H9 (cell line): ENCODE data around the gene CLEC11A. TPM values are rescaled to one million over a fixed set of nuclear protein-coding genes. Genes with fewer than 3 reads are reported as not detected.
"Not testable (repeated sequence)": the region's sequence is repeated elsewhere in the genome, so short reads cannot be mapped to it uniquely, and the experiment has no call there.

ENCODE experiments used
- DNase-seq: peaks from one replicate; pipeline ENCODE4 v3.0.0-alpha.2; 2017
- H2AFZ ChIP-seq: one replicate; pipeline ENCODE4 v1.6.1; 2013; ENCODE audit warnings: mild to moderate bottlenecking, low read length, control low read depth, moderate library complexity
- H2AK5ac ChIP-seq: 2 replicates; pipeline ENCODE4 v1.6.1; 2013; ENCODE audit warnings: low read length, control low read depth, mixed read lengths; ENCODE audit not compliant: insufficient read length
- H2BK120ac ChIP-seq: one replicate; pipeline ENCODE4 v1.6.1; 2013; ENCODE audit warnings: low read depth, mild to moderate bottlenecking, low read length, control low read depth, inconsistent platforms; ENCODE audit not compliant: poor library complexity, severe bottlenecking
- H2BK12ac ChIP-seq: 2 replicates; pipeline ENCODE4 v1.6.1; 2013; ENCODE audit warnings: low read length, control low read depth, mixed read lengths, low read depth; ENCODE audit not compliant: insufficient read length
- H2BK15ac ChIP-seq: 2 replicates; pipeline ENCODE4 v1.6.1; 2013; ENCODE audit warnings: low read depth, low read length, control low read depth
- H2BK20ac ChIP-seq: one replicate; pipeline ENCODE4 v1.6.1; 2013; ENCODE audit warnings: low read depth, mild to moderate bottlenecking, low read length, control low read depth, inconsistent platforms; ENCODE audit not compliant: poor library complexity, severe bottlenecking
- H2BK5ac ChIP-seq: 2 replicates; pipeline ENCODE4 v1.6.1; 2013; ENCODE audit warnings: low read length, control low read depth, mixed read lengths; ENCODE audit not compliant: insufficient read length
- H3K14ac ChIP-seq: 2 replicates; pipeline ENCODE4 v1.6.1; 2013; ENCODE audit warnings: low read length, control low read depth; ENCODE audit not compliant: insufficient read depth
- H3K18ac ChIP-seq: 2 replicates; pipeline ENCODE4 v1.6.1; 2013; ENCODE audit warnings: low read depth, mild to moderate bottlenecking, mixed read lengths, low read length, control low read depth; ENCODE audit not compliant: insufficient read length
- H3K23ac ChIP-seq: 2 replicates; pipeline ENCODE4 v1.6.1; 2013; ENCODE audit warnings: low read length, control low read depth, mixed read lengths, low read depth; ENCODE audit not compliant: insufficient read length
- H3K23me2 ChIP-seq: 2 replicates; pipeline ENCODE4 v1.6.1; 2013; ENCODE audit warnings: low read depth, mild to moderate bottlenecking, mixed read lengths, low read length, control low read depth; ENCODE audit not compliant: insufficient read length, poor library complexity, severe bottlenecking
- H3K27ac ChIP-seq: 2 replicates; pipeline ENCODE4 v1.5.1; 2013; ENCODE audit warnings: low read length, control low read depth, mixed read lengths, low read depth; ENCODE audit not compliant: insufficient read length
- H3K27me3 ChIP-seq: 2 replicates; pipeline ENCODE4 v1.6.1; 2013; ENCODE audit warnings: low read length, control low read depth, inconsistent platforms; ENCODE audit not compliant: insufficient read depth
- H3K4ac ChIP-seq: 2 replicates; pipeline ENCODE4 v1.6.1; 2013; ENCODE audit warnings: low read depth, mild to moderate bottlenecking, control low read depth, inconsistent platforms, low read length, moderate library complexity
- H3K4me1 ChIP-seq: 2 replicates; pipeline ENCODE4 v1.6.1; 2013; ENCODE audit warnings: low read length, control low read depth, inconsistent platforms; ENCODE audit not compliant: insufficient read depth
- H3K4me2 ChIP-seq: 2 replicates; pipeline ENCODE4 v1.6.1; 2013; ENCODE audit warnings: low read length, control low read depth, mixed read lengths; ENCODE audit not compliant: insufficient read length, insufficient read depth
- H3K56ac ChIP-seq: 2 replicates; pipeline ENCODE4 v1.6.1; 2013; ENCODE audit warnings: low read depth, mild to moderate bottlenecking, mixed read lengths, low read length, control low read depth; ENCODE audit not compliant: insufficient read length
- H3K79me1 ChIP-seq: 2 replicates; pipeline ENCODE4 v1.6.1; 2013; ENCODE audit warnings: low read depth, mild to moderate bottlenecking, moderate library complexity, low read length, control low read depth, inconsistent platforms; ENCODE audit not compliant: insufficient read depth, poor library complexity, severe bottlenecking
- H3K79me2 ChIP-seq: 2 replicates; pipeline ENCODE4 v1.6.1; 2013; ENCODE audit warnings: low read length, control low read depth, inconsistent platforms; ENCODE audit not compliant: insufficient read depth
- H3K9ac ChIP-seq: 2 replicates; pipeline ENCODE4 v1.6.1; 2013; ENCODE audit warnings: low read length, control low read depth, mixed read lengths; ENCODE audit not compliant: insufficient read length; ENCODE audit errors: extremely low read depth
- H3K9me3 ChIP-seq: one replicate; pipeline ENCODE4 v1.6.1; 2013; ENCODE audit warnings: low read depth, low read length, inconsistent platforms; ENCODE audit not compliant: control insufficient read depth
- H3T11ph ChIP-seq: one replicate; pipeline ENCODE4 v1.6.1; 2013; ENCODE audit warnings: mild to moderate bottlenecking, low read length, control low read depth, inconsistent platforms
- H4K20me1 ChIP-seq: one replicate; pipeline ENCODE4 v1.6.1; 2013; ENCODE audit not compliant: control insufficient read depth, insufficient read length, insufficient read depth
- H4K5ac ChIP-seq: 2 replicates; pipeline ENCODE4 v1.6.1; 2013; ENCODE audit warnings: low read depth, mild to moderate bottlenecking, mixed read lengths, low read length, control low read depth; ENCODE audit not compliant: insufficient read length
- H4K8ac ChIP-seq: replicated peaks from 2 replicates; pipeline ENCODE4 v1.6.1; 2013; ENCODE audit warnings: low read length, control low read depth, mixed read lengths, low read depth; ENCODE audit not compliant: insufficient read length
- H4K91ac ChIP-seq: 2 replicates; pipeline ENCODE4 v1.6.1; 2013; ENCODE audit warnings: low read depth, mild to moderate bottlenecking, moderate library complexity, mixed read lengths, low read length, control low read depth; ENCODE audit not compliant: insufficient read length
- H3K27ac Mint-ChIP-seq, 3 experiments: 2 replicates in 2 of 3; 3 replicates in 1 of 3; pipeline ENCODE4 v1.8.0; 2020 to 2021; ENCODE audit warnings: mixed read lengths in 3 of 3, mild to moderate bottlenecking in 1 of 3, moderate library complexity in 1 of 3
- H3K27me3 Mint-ChIP-seq: 2 replicates; pipeline ENCODE4 v1.8.0; 2021; ENCODE audit warnings: low read depth, mild to moderate bottlenecking, moderate library complexity, mixed read lengths
- H3K36me3 Mint-ChIP-seq, 3 experiments: 2 replicates in 2 of 3; 3 replicates in 1 of 3; pipeline ENCODE4 v1.8.0; 2020 to 2021; ENCODE audit warnings: low read depth in 3 of 3, mixed read lengths in 3 of 3; ENCODE audit not compliant: insufficient read depth in 1 of 3
- H3K4me1 Mint-ChIP-seq, 2 experiments: 2 replicates each; pipeline ENCODE4 v1.8.0; 2020; ENCODE audit warnings: mixed read lengths in 2 of 2
- H3K4me3 Mint-ChIP-seq, 2 experiments: 2 replicates in 1 of 2; 3 replicates in 1 of 2; pipeline ENCODE4 v1.8.0; 2020 to 2021; ENCODE audit warnings: mild to moderate bottlenecking in 2 of 2, mixed read lengths in 2 of 2, moderate library complexity in 1 of 2
- H3K9me3 Mint-ChIP-seq, 2 experiments: 2 replicates in 1 of 2; 3 replicates in 1 of 2; pipeline ENCODE4 v1.8.0; 2020; ENCODE audit warnings: mild to moderate bottlenecking in 2 of 2, mixed read lengths in 2 of 2, moderate library complexity in 1 of 2
- WGBS: extraction: QIAGEN DNeasy Blood & Tissue Kit; methylation state at CpG from one replicate; pipeline ENCODE4 v1.1.7; 2013; ENCODE audit warnings: missing lambda C conversion rate, low lambda C conversion rate, mixed read lengths; ENCODE audit not compliant: insufficient read length; ENCODE audit errors: extremely low coverage; 5-methylcytosine and 5-hydroxymethylcytosine counted together
- total RNA-seq: library from RNA; stranded (reverse); gene quantifications from 2 replicates; pipeline ENCODE4 v1.2.1, GENCODE V29; 2021

The CLEC11A gene
- total RNA-seq, 1 experiment from 2014 or later = 3.9 TPM

DNA sequence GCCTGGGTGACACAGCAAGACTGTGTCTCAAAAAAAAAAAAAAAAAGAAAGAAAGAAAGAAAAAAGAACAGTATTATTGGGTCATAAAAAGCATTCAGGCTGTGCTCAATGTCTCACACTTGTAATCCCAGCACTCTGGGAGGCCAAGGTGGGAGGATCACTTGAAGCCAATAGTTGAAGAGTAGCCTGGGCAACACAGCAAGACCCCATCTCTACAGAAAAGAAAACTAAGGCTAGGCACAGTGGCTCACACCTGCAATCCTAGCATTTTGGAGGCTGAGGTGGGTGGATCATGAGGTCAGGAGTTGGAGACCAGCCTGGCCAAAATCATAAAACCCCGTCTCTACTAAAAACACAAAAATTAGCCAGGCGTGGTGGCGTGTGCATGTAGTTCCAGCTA is 34.5 kb downstream of the CLEC11A start:
- H2AFZ ChIP-seq, H3K4me2 ChIP-seq, H3K14ac ChIP-seq, H3K4ac ChIP-seq, H2AK5ac ChIP-seq, H4K5ac ChIP-seq, H3K56ac ChIP-seq, H3K9me3 Mint-ChIP-seq, H3K4me1 ChIP-seq, H2BK20ac ChIP-seq, H3K18ac ChIP-seq, H3K27ac Mint-ChIP-seq, DNase-seq, H3K23me2 ChIP-seq, H3T11ph ChIP-seq, H3K23ac ChIP-seq, H3K9me3 ChIP-seq, H4K8ac ChIP-seq, H3K27ac ChIP-seq, H3K4me3 Mint-ChIP-seq, H4K20me1 ChIP-seq, H4K91ac ChIP-seq, H3K4me1 Mint-ChIP-seq, H3K27me3 ChIP-seq, H3K36me3 Mint-ChIP-seq, H2BK5ac ChIP-seq, H3K79me2 ChIP-seq, H2BK12ac ChIP-seq, H3K9ac ChIP-seq, H2BK15ac ChIP-seq, H2BK120ac ChIP-seq, H3K79me1 ChIP-seq: not testable (repeated sequence)
- no CpG with 5 or more reads among the region's 3 CpGs for WGBS
- peaks cover 55% of the 10 kb centered on the region for H3K27me3 Mint-ChIP-seq

DNA sequence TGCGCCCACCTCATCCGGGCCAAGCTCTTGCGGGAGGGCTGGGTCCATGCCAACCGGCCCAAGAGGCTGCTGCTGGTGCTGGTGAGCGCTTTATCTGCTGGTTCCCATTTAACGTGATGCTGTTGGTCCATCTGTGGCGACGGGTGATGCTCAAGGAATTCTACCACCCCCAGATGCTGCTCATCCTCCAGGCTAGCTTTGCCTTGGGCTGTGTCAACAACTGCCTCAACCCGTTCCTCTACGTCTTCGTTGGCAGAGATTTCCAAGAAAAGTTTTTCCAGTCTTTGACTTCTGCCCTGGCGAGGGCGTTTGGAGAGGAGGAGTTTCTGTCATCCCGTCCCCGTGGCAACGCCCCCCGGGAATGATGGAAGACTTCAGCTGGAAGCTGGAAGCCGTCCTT is 35.9 kb downstream of the CLEC11A start:
- not testable (repeated sequence) for H4K91ac ChIP-seq, H3K4me3 Mint-ChIP-seq, H3K23me2 ChIP-seq, H3K36me3 Mint-ChIP-seq, H2BK120ac ChIP-seq, H3K27ac ChIP-seq, H3T11ph ChIP-seq, H3K9ac ChIP-seq, H3K27ac Mint-ChIP-seq, H3K27me3 ChIP-seq, H2BK20ac ChIP-seq, H3K4ac ChIP-seq, H3K9me3 ChIP-seq, H3K4me1 ChIP-seq, H3K23ac ChIP-seq, H3K14ac ChIP-seq, H3K9me3 Mint-ChIP-seq, H3K56ac ChIP-seq, H3K79me2 ChIP-seq, H2BK5ac ChIP-seq, H4K5ac ChIP-seq, H3K4me1 Mint-ChIP-seq, H3K79me1 ChIP-seq, H2BK15ac ChIP-seq, H4K8ac ChIP-seq, H4K20me1 ChIP-seq, H2AFZ ChIP-seq, H2BK12ac ChIP-seq, H3K18ac ChIP-seq, H3K4me2 ChIP-seq, H2AK5ac ChIP-seq, DNase-seq
- WGBS = no CpG with 5 or more reads among the region's 18 CpGs
- peaks cover 50% of the 10 kb centered on the region for H3K27me3 Mint-ChIP-seq
